Skeletal muscle cell (primary cell): Measurements from ENCODE around the gene GGA1.

ENCODE experiments used
- DNase-seq: peaks from one replicate; pipeline ENCODE4 v3.0.0-alpha.2; 2010; ENCODE audit warnings: low read depth
- H3K4me3 ChIP-seq: 2 replicates; pipeline ENCODE4 v1.5.1; 2011; ENCODE audit warnings: low read depth, mild to moderate bottlenecking, control low read depth, low read length, moderate library complexity

GGA1 gene

GRCh38 chr22:37626556-37627075 is 18.0 kb downstream of the GGA1 start:
- no peak for DNase-seq
- no peak overlapping the region for H3K4me3 ChIP-seq

GRCh38 chr22:37627121-37627520 is 18.5 kb downstream of the GGA1 start:
- no peak overlapping the region for H3K4me3 ChIP-seq
- DNase-seq = no peak

GRCh38 chr22:37627545-37627944 is 18.9 kb downstream of the GGA1 start:
- no peak overlapping the region for H3K4me3 ChIP-seq
- DNase-seq = no peak

- H3K4me3 ChIP-seq = no peak overlapping the region
- no peak for DNase-seq
Observed at GRCh38 chr22:37628830-37629229, 20.2 kb downstream of the GGA1 start.

GRCh38 chr22:37629928-37630327 is 21.3 kb downstream of the GGA1 start:
- no peak overlapping the region for H3K4me3 ChIP-seq
- no peak for DNase-seq

GRCh38 chr22:37630839-37631435 is 22.3 kb downstream of the GGA1 start:
- no peak for DNase-seq
- no peak overlapping the region for H3K4me3 ChIP-seq

GRCh38 chr22:37631448-37632173 is 23.0 kb downstream of the GGA1 start:
- DNase-seq = no peak
- H3K4me3 ChIP-seq = no peak overlapping the region

- no peak for DNase-seq
- no peak overlapping the region for H3K4me3 ChIP-seq
Observed at GRCh38 chr22:37632174-37633088, 23.8 kb downstream of the GGA1 start.

GRCh38 chr22:37633089-37633624 is 24.5 kb downstream of the GGA1 start:
- no peak for DNase-seq
- no peak overlapping the region for H3K4me3 ChIP-seq

GRCh38 chr22:37633625-37634416 is 25.2 kb downstream of the GGA1 start:
- DNase-seq = peak; percentile 85

GRCh38 chr22:37634417-37634924 is 25.8 kb downstream of the GGA1 start:
- no peak for DNase-seq

More at GRCh38 chr22:37633625-37634416, 25.2 kb downstream of the GGA1 start:
- no peak overlapping the region for H3K4me3 ChIP-seq

GRCh38 chr22:37635157-37635556 is 26.5 kb downstream of the GGA1 start:
- DNase-seq = no peak
- no peak overlapping the region for H3K4me3 ChIP-seq

More at GRCh38 chr22:37634417-37634924, 25.8 kb downstream of the GGA1 start:
- no peak overlapping the region for H3K4me3 ChIP-seq

- no peak overlapping the region for H3K4me3 ChIP-seq
- DNase-seq = peak; percentile 65
Observed at GRCh38 chr22:37636186-37636948, 27.7 kb downstream of the GGA1 start.

GRCh38 chr22:37636949-37637273 is 28.3 kb downstream of the GGA1 start:
- no peak overlapping the region for H3K4me3 ChIP-seq
- DNase-seq = no peak

- peak overlapping the region; percentile 65 for H3K4me3 ChIP-seq
- DNase-seq = no peak
Observed at GRCh38 chr22:37638391-37639069, 29.9 kb downstream of the GGA1 start.

GRCh38 chr22:37639070-37639760 is 30.6 kb downstream of the GGA1 start, which contains the start of gene SH3BP1:
Gene SH3BP1 (plus strand): TSS chr22:37639669. CDS start chr22:37639788, 119 bp downstream.
- DNase-seq = no peak
- H3K4me3 ChIP-seq = peak within 1 kb of the TSS; percentile 65
